HCT116 (cell line): ENCODE measurements around the gene RNGTT.

Experiments
- CTCF ChIP-seq, 3 experiments: fragments of 200-600 bp in 1 of 3; sonication (generic) in 1 of 3; IDR thresholded peaks in 2 of 3; conservative IDR thresholded peaks in 1 of 3; 2 replicates each; pipeline ENCODE4 v1.5.1; 2012 to 2017; ENCODE audit warnings: low read depth in 2 of 3, low read length in 2 of 3, antibody characterized with exemption in 1 of 3, borderline replicate concordance in 1 of 3, control low read depth in 1 of 3, mild to moderate bottlenecking in 1 of 3, mixed read lengths in 1 of 3, mixed run types in 1 of 3, moderate library complexity in 1 of 3; ENCODE audit not compliant: insufficient read depth in 1 of 3
- EZH2 ChIP-seq: fragments of 200-600 bp; sonication (generic); IDR thresholded peaks from 2 replicates; pipeline ENCODE4 v1.6.1; 2017; ENCODE audit warnings: antibody characterized with exemption, mixed run types
- EZH2phosphoT487 ChIP-seq: fragments of 200-600 bp; IDR thresholded peaks from 2 replicates; pipeline ENCODE4 v1.6.1; 2018; ENCODE audit warnings: antibody characterized with exemption, borderline replicate concordance
- POLR2A ChIP-seq: IDR thresholded peaks from 2 replicates; pipeline ENCODE4 v1.7.0; 2011; ENCODE audit warnings: borderline replicate concordance; ENCODE audit not compliant: insufficient read depth, insufficient read length; ENCODE audit errors: extremely low read depth
- POLR2AphosphoS5 ChIP-seq: IDR thresholded peaks from 2 replicates; pipeline ENCODE4 v1.6.1; 2011; ENCODE audit warnings: mild to moderate bottlenecking, low read depth, low read length, moderate library complexity
- REST ChIP-seq: IDR thresholded peaks from 2 replicates; pipeline ENCODE4 v1.6.1; 2012; ENCODE audit warnings: low read depth
- SP1 ChIP-seq: IDR thresholded peaks from 2 replicates; pipeline ENCODE4 v1.6.1; 2012; ENCODE audit warnings: low read depth
- YY1 ChIP-seq: IDR thresholded peaks from 2 replicates; pipeline ENCODE4 v1.6.1; 2011; ENCODE audit warnings: low read length, low read depth, moderate library complexity, mild to moderate bottlenecking; ENCODE audit not compliant: insufficient replicate concordance; ENCODE audit errors: extremely low read depth
- ZNF274 ChIP-seq: fragments of 200-500 bp; sonication (Bioruptor generic); IDR thresholded peaks from 2 replicates; pipeline ENCODE4 v1.6.1; 2014; ENCODE audit warnings: mild to moderate bottlenecking, low read depth, low read length, inconsistent platforms

GRCh38 chr6:88573561-88573960, 389.9 kb downstream of the RNGTT start:
- no peak for TF ChIP-seq ZNF274
- TF ChIP-seq REST: no peak
- no peak for TF ChIP-seq EZH2phosphoT487
- TF ChIP-seq SP1: no peak
- TF ChIP-seq EZH2: no peak
- no peak for TF ChIP-seq CTCF (IDR thresholded peaks at IDR 0.05 in 2 of 3, conservative IDR thresholded peaks at IDR 0.05 in 1 of 3; ENCODE audit: borderline replicate concordance in 1 of 3, insufficient read depth in 1 of 3, low read depth in 2 of 3, low read length in 2 of 3)
- TF ChIP-seq POLR2AphosphoS5: no peak
- no peak for TF ChIP-seq POLR2A
- no peak for TF ChIP-seq YY1
